KOPT-K1 (cell line): ENCODE results near the gene MYH10.

Source experiments
- H3K27ac ChIP-seq: fragments of 200-600 bp; sonication (generic); 2 replicates; pipeline ENCODE4 v1.5.1; 2016; ENCODE audit warnings: antibody characterized with exemption, mild to moderate bottlenecking, low read depth, low read length; ENCODE audit not compliant: poor library complexity, severe bottlenecking
- H3K36me3 ChIP-seq: fragments of 200-600 bp; sonication (generic); 2 replicates; pipeline ENCODE4 v1.5.1; 2017; ENCODE audit warnings: antibody characterized with exemption, mild to moderate bottlenecking, low read length, moderate library complexity; ENCODE audit not compliant: insufficient read depth
- H3K9me3 ChIP-seq: fragments of 200-600 bp; sonication (generic); 2 replicates; pipeline ENCODE4 v1.5.1; 2017; ENCODE audit warnings: antibody characterized with exemption, low read length, mild to moderate bottlenecking; ENCODE audit not compliant: insufficient read depth, poor library complexity, severe bottlenecking

MYH10 gene

GRCh38 chr17:8602679-8603078 is 27.8 kb downstream of the MYH10 start:
- no peaks in the 10 kb centered on the region for H3K9me3 ChIP-seq
- H3K27ac ChIP-seq = no peak overlapping the region
- H3K36me3 ChIP-seq = no peaks in the 10 kb centered on the region

- Histone ChIP-seq H3K36me3 (no peaks in the 10 kb centered on the region), H3K27ac (no peak overlapping the region), H3K9me3 (no peaks in the 10 kb centered on the region)
These were observed 31.0 kb downstream of the MYH10 start for GRCh38 chr17:8599351-8600011.

GRCh38 chr17:8598913-8599312 is 31.6 kb downstream of the MYH10 start:
- Histone ChIP-seq H3K36me3 (no peaks in the 10 kb centered on the region), H3K27ac (no peak overlapping the region), H3K9me3 (no peaks in the 10 kb centered on the region)

GRCh38 chr17:8593830-8594229 is 36.7 kb downstream of the MYH10 start:
- Histone ChIP-seq H3K27ac (no peak overlapping the region), H3K36me3 (no peaks in the 10 kb centered on the region)

GRCh38 chr17:8593276-8593675 is 37.2 kb downstream of the MYH10 start:
- no peaks in the 10 kb centered on the region for H3K36me3 ChIP-seq

More at GRCh38 chr17:8593830-8594229, 36.7 kb downstream of the MYH10 start:
- no peaks in the 10 kb centered on the region for H3K9me3 ChIP-seq

GRCh38 chr17:8588877-8589554 is 41.5 kb downstream of the MYH10 start:
- no peaks in the 10 kb centered on the region for H3K36me3 ChIP-seq
- no peak overlapping the region for H3K27ac ChIP-seq
- no peaks in the 10 kb centered on the region for H3K9me3 ChIP-seq

More at GRCh38 chr17:8593276-8593675, 37.2 kb downstream of the MYH10 start:
- Histone ChIP-seq H3K9me3 (no peaks in the 10 kb centered on the region), H3K27ac (no peak overlapping the region)

GRCh38 chr17:8586766-8587165 is 43.8 kb downstream of the MYH10 start:
- Histone ChIP-seq H3K27ac (no peak overlapping the region), H3K36me3 (no peaks in the 10 kb centered on the region), H3K9me3 (no peaks in the 10 kb centered on the region)

- no peaks in the 10 kb centered on the region for H3K36me3 ChIP-seq
These were observed 44.6 kb downstream of the MYH10 start for GRCh38 chr17:8585911-8586310.

GRCh38 chr17:8583954-8584353 is 46.6 kb downstream of the MYH10 start:
- Histone ChIP-seq H3K9me3 (no peaks in the 10 kb centered on the region), H3K27ac (no peak overlapping the region), H3K36me3 (no peaks in the 10 kb centered on the region)

More at GRCh38 chr17:8585911-8586310, 44.6 kb downstream of the MYH10 start:
- no peak overlapping the region for H3K27ac ChIP-seq
- no peaks in the 10 kb centered on the region for H3K9me3 ChIP-seq

GRCh38 chr17:8580952-8581658 is 49.4 kb downstream of the MYH10 start:
- H3K27ac ChIP-seq = no peak overlapping the region
- no peaks in the 10 kb centered on the region for H3K9me3 ChIP-seq
- 0 out of 2 replicates have a peak, but pooled peaks cover 5% of the 10 kb centered on the region for H3K36me3 ChIP-seq

- Histone ChIP-seq H3K36me3 (0 out of 2 replicates have a peak, but pooled peaks cover 5% of the 10 kb centered on the region), H3K27ac (no peak overlapping the region), H3K9me3 (no peaks in the 10 kb centered on the region)
These were observed 52.7 kb downstream of the MYH10 start for GRCh38 chr17:8577868-8578267.

- no peaks in the 10 kb centered on the region for H3K9me3 ChIP-seq
- H3K36me3 ChIP-seq = 0 out of 2 replicates have a peak, but pooled peaks cover 5% of the 10 kb centered on the region
- no peak overlapping the region for H3K27ac ChIP-seq
These were observed 53.8 kb downstream of the MYH10 start for GRCh38 chr17:8576559-8577294.

- Histone ChIP-seq H3K27ac (no peak overlapping the region), H3K36me3 (0 out of 2 replicates have a peak, but pooled peaks cover 5% of the 10 kb centered on the region), H3K9me3 (no peaks in the 10 kb centered on the region)
These were observed 55.8 kb downstream of the MYH10 start for GRCh38 chr17:8574687-8575086.

- no peak overlapping the region for H3K27ac ChIP-seq
- no peaks in the 10 kb centered on the region for H3K9me3 ChIP-seq
- peaks cover 19% of the 10 kb centered on the region for H3K36me3 ChIP-seq
These were observed 57.8 kb downstream of the MYH10 start for GRCh38 chr17:8572764-8573163.
